Effector CD4-positive, alpha-beta T cell (primary cell): ENCODE data around the gene SMTNL2.
"Not testable (repeated sequence)": the region's sequence is repeated elsewhere in the genome, so short reads cannot be mapped to it uniquely, and the experiment has no call there.

Source experiments
- DNase-seq: peaks from one replicate; pipeline ENCODE4 v3.0.0-alpha.2; 2020

The SMTNL2 gene

GRCh38 chr17:4587195-4587594 is 2.9 kb downstream of the SMTNL2 start:
- DNase-seq = no peak

- no peak for DNase-seq
Observed at GRCh38 chr17:4587803-4588202, 3.5 kb downstream of the SMTNL2 start.

- no peak for DNase-seq
Observed at GRCh38 chr17:4588391-4588790, 4.1 kb downstream of the SMTNL2 start.

GRCh38 chr17:4588898-4589625 is 4.7 kb downstream of the SMTNL2 start:
- no peak for DNase-seq

- DNase-seq = not testable (repeated sequence)
Observed at GRCh38 chr17:4590042-4590441, 5.7 kb downstream of the SMTNL2 start.

GRCh38 chr17:4590981-4591453 is 6.7 kb downstream of the SMTNL2 start:
- DNase-seq = no peak

GRCh38 chr17:4591529-4591928 is 7.2 kb downstream of the SMTNL2 start:
- DNase-seq = no peak

GRCh38 chr17:4592240-4593005 is 8.1 kb downstream of the SMTNL2 start:
- DNase-seq = no peak

GRCh38 chr17:4593021-4593421 is 8.7 kb downstream of the SMTNL2 start:
- DNase-seq = no peak

GRCh38 chr17:4594406-4594805 is 10.1 kb downstream of the SMTNL2 start:
- no peak for DNase-seq

GRCh38 chr17:4594931-4595684 is 10.8 kb downstream of the SMTNL2 start:
- no peak for DNase-seq

- not testable (repeated sequence) for DNase-seq
Observed at GRCh38 chr17:4595685-4596342, 11.5 kb downstream of the SMTNL2 start.

GRCh38 chr17:4596636-4597380 is 12.5 kb downstream of the SMTNL2 start:
- no peak for DNase-seq

- no peak for DNase-seq
Observed at GRCh38 chr17:4597975-4598374, 13.6 kb downstream of the SMTNL2 start.

- DNase-seq = no peak
Observed at GRCh38 chr17:4598776-4599504, 14.6 kb downstream of the SMTNL2 start.

GRCh38 chr17:4599505-4600281 is 15.4 kb downstream of the SMTNL2 start:
- no peak for DNase-seq

- no peak for DNase-seq
Observed at GRCh38 chr17:4600563-4600962, 16.2 kb downstream of the SMTNL2 start.

- no peak for DNase-seq
Observed at GRCh38 chr17:4601326-4601725, 17.0 kb downstream of the SMTNL2 start.

- DNase-seq = no peak
Observed at GRCh38 chr17:4602041-4602440, 17.7 kb downstream of the SMTNL2 start.

- no peak for DNase-seq
Observed at GRCh38 chr17:4604111-4604644, 19.8 kb downstream of the SMTNL2 start.
